HCT116 (cell line): ENCODE results near the gene MAPK10. TPM values are rescaled to one million over a fixed set of nuclear protein-coding genes. Genes with fewer than 3 reads are reported as not detected.

Source experiments
- ATAC-seq: fragments of 200-7000 bp; cut with Tn5 transposase; 2 replicates; pipeline ENCODE4 v1.9.1; 2020; ENCODE audit warnings: mild to moderate bottlenecking, moderate library complexity
- BruUV-seq: library from RNA; stranded (reverse); fragments of 400-500 nt; replicated peaks from 2 replicates; lab custom pipeline; 2021; lab: Mats Ljungman, UMichigan
- CTCF ChIA-PET: fragments of 300-600 bp; sonication (Branson Sonifier 250); formaldehyde crosslinking; loops from one replicate; lab custom pipeline; 2021; ENCODE audit warnings: antibody characterized with exemption; lab: Charles Lee
- POLR2A ChIA-PET: fragments of 300-600, 350-600 bp; sonication (Branson Sonifier 250); formaldehyde crosslinking; loops from one replicate; lab custom pipeline; 2021; ENCODE audit warnings: antibody characterized with exemption; lab: Charles Lee
- RAD21 ChIA-PET, 2 experiments: fragments of 300-600 bp; sonication (Branson Sonifier 250); formaldehyde crosslinking; loops; one replicate each; lab custom pipeline; 2023; ENCODE audit warnings: low total read pairs in 2 of 2; ENCODE audit not compliant: uncharacterized antibody in 2 of 2, unreplicated experiment in 2 of 2, low non-redundant PET in 1 of 2; lab: Charles Lee
- DNase-seq: peaks from one replicate; pipeline ENCODE4 v3.0.0-alpha.2; 2010; ENCODE audit warnings: low read depth, low spot score
- H2AFZ ChIP-seq: fragments of 200-600 bp; shearing (Covaris generic), sonication (generic); 2 replicates; pipeline ENCODE4 v1.6.1; 2017; ENCODE audit warnings: low read depth, mixed run types, mixed read lengths, antibody characterized with exemption, low read length; ENCODE audit not compliant: poor library complexity, severe bottlenecking
- H3K27ac ChIP-seq: 2 replicates; pipeline ENCODE4 v1.5.1; 2012; ENCODE audit warnings: low read depth, low read length
- H3K27me3 ChIP-seq: fragments of 200-600 bp; sonication (generic); 2 replicates; pipeline ENCODE4 v1.6.1; 2016; ENCODE audit warnings: mixed run types, low read length, mixed read lengths; ENCODE audit not compliant: insufficient read depth
- H3K36me3 ChIP-seq, 2 experiments: fragments of 200-500 bp in 1 of 2; fragments of 200-600 bp in 1 of 2; sonication (Bioruptor generic) in 1 of 2; sonication (generic) in 1 of 2; 2 replicates each; pipeline versions ENCODE4 v1.5.1 to v1.6.1; 2014 to 2016; ENCODE audit warnings: low read length in 2 of 2, inconsistent platforms in 1 of 2, mixed read lengths in 1 of 2, mixed run types in 1 of 2; ENCODE audit not compliant: insufficient read depth in 2 of 2, control insufficient read depth in 1 of 2
- H3K4me1 ChIP-seq, 2 experiments: fragments of 200-600 bp in 1 of 2; sonication (generic) in 1 of 2; 2 replicates each; pipeline versions ENCODE4 v1.5.1 to v1.6.1; 2012 to 2017; ENCODE audit warnings: low read length in 2 of 2, inconsistent platforms in 1 of 2, mild to moderate bottlenecking in 1 of 2, mixed read lengths in 1 of 2, mixed run types in 1 of 2, moderate library complexity in 1 of 2; ENCODE audit not compliant: insufficient read depth in 2 of 2, control insufficient read depth in 1 of 2
- H3K4me2 ChIP-seq: fragments of 200-600 bp; sonication (generic); 2 replicates; pipeline ENCODE4 v1.6.1; 2017; ENCODE audit warnings: mixed run types, low read length, mixed read lengths
- H3K4me3 ChIP-seq, 2 experiments: fragments of 200-600 bp in 1 of 2; sonication (generic) in 1 of 2; replicated peaks in 1 of 2; 2 replicates each; pipeline ENCODE4 v1.5.1; 2011 to 2016; ENCODE audit warnings: low read length in 2 of 2, control low read depth in 1 of 2, low read depth in 1 of 2, mild to moderate bottlenecking in 1 of 2, mixed read lengths in 1 of 2, mixed run types in 1 of 2
- H3K79me2 ChIP-seq: fragments of 200-600 bp; sonication (generic); 2 replicates; pipeline ENCODE4 v1.6.1; 2017; ENCODE audit warnings: mild to moderate bottlenecking, mixed run types, low read length, moderate library complexity, mixed read lengths; ENCODE audit not compliant: insufficient read depth
- H3K9ac ChIP-seq: fragments of 200-600 bp; sonication (generic); 2 replicates; pipeline ENCODE4 v1.6.1; 2016; ENCODE audit warnings: low read length, mixed read lengths
- H3K9me2 ChIP-seq: fragments of 200-600 bp; sonication (generic), shearing (Covaris generic); 2 replicates; pipeline ENCODE4 v1.6.1; 2017; ENCODE audit warnings: mixed run types, mild to moderate bottlenecking, moderate library complexity; ENCODE audit not compliant: insufficient read depth
- H3K9me3 ChIP-seq, 2 experiments: fragments of 200-500 bp in 1 of 2; fragments of 200-600 bp in 1 of 2; sonication (Bioruptor generic) in 1 of 2; sonication (generic) in 1 of 2; 2 replicates each; pipeline ENCODE4 v1.6.1; 2014 to 2017; ENCODE audit warnings: low read length in 2 of 2, mixed read lengths in 2 of 2, inconsistent platforms in 1 of 2, low read depth in 1 of 2, mild to moderate bottlenecking in 1 of 2, mixed run types in 1 of 2, moderate library complexity in 1 of 2; ENCODE audit not compliant: control insufficient read depth in 1 of 2, insufficient read depth in 1 of 2
- H4K20me1 ChIP-seq: fragments of 200-600 bp; sonication (generic), shearing (Covaris generic); 2 replicates; pipeline ENCODE4 v1.6.1; 2017; ENCODE audit warnings: mixed run types, mild to moderate bottlenecking, moderate library complexity; ENCODE audit not compliant: insufficient read depth
- CBX3 ChIP-seq: IDR thresholded peaks from 2 replicates; pipeline ENCODE4 v1.6.1; 2012; ENCODE audit warnings: low read depth
- CEBPB ChIP-seq: IDR thresholded peaks from 2 replicates; pipeline ENCODE4 v1.6.1; 2012; ENCODE audit warnings: low read depth
- EGR1 ChIP-seq: IDR thresholded peaks from 2 replicates; pipeline ENCODE4 v1.6.1; 2012; ENCODE audit warnings: low read depth
- ELF1 ChIP-seq: IDR thresholded peaks from 2 replicates; pipeline ENCODE4 v1.6.1; 2012; ENCODE audit warnings: low read depth, borderline replicate concordance
- EZH2 ChIP-seq: fragments of 200-600 bp; sonication (generic); IDR thresholded peaks from 2 replicates; pipeline ENCODE4 v1.6.1; 2017; ENCODE audit warnings: antibody characterized with exemption, mixed run types
- EZH2phosphoT487 ChIP-seq: fragments of 200-600 bp; IDR thresholded peaks from 2 replicates; pipeline ENCODE4 v1.6.1; 2018; ENCODE audit warnings: antibody characterized with exemption, borderline replicate concordance
- FOSL1 ChIP-seq: IDR thresholded peaks from 2 replicates; pipeline ENCODE4 v1.6.1; 2012; ENCODE audit warnings: low read depth
- JUND ChIP-seq: IDR thresholded peaks from 2 replicates; pipeline ENCODE4 v1.6.1; 2012
- POLR2A ChIP-seq: IDR thresholded peaks from 2 replicates; pipeline ENCODE4 v1.7.0; 2011; ENCODE audit warnings: borderline replicate concordance; ENCODE audit not compliant: insufficient read depth, insufficient read length; ENCODE audit errors: extremely low read depth
- POLR2AphosphoS5 ChIP-seq: IDR thresholded peaks from 2 replicates; pipeline ENCODE4 v1.6.1; 2011; ENCODE audit warnings: mild to moderate bottlenecking, low read depth, low read length, moderate library complexity
- SIN3A ChIP-seq: IDR thresholded peaks from 2 replicates; pipeline ENCODE4 v1.6.1; 2012; ENCODE audit warnings: low read depth
- SP1 ChIP-seq: IDR thresholded peaks from 2 replicates; pipeline ENCODE4 v1.6.1; 2012; ENCODE audit warnings: low read depth
- SRF ChIP-seq: IDR thresholded peaks from 2 replicates; pipeline ENCODE4 v1.6.1; 2012; ENCODE audit warnings: low read depth
- TCF7L2 ChIP-seq: IDR thresholded peaks from 2 replicates; pipeline ENCODE4 v1.7.0; 2011; ENCODE audit warnings: borderline replicate concordance, inconsistent platforms; ENCODE audit not compliant: insufficient read depth, insufficient read length; ENCODE audit errors: extremely low read depth
- ZFX ChIP-seq: fragments of 450-650 bp; IDR thresholded peaks from 2 replicates; pipeline ENCODE4 v1.6.1; 2017
- ZNF274 ChIP-seq: fragments of 200-500 bp; sonication (Bioruptor generic); IDR thresholded peaks from 2 replicates; pipeline ENCODE4 v1.6.1; 2014; ENCODE audit warnings: mild to moderate bottlenecking, low read depth, low read length, inconsistent platforms
- intact Hi-C: fragments of 100-400 bp; cut with micrococcal nuclease; formaldehyde crosslinking; loops from 2 replicates; pipeline ENCODE4 v1.10.0; 2022
- total RNA-seq: library from RNA; stranded (reverse); gene quantifications from one replicate; pipeline ENCODE4 v1.2.1, GENCODE V29; 2021; ENCODE audit not compliant: unreplicated experiment
- TF ChIP-seq, protein P1 (sequence below): IDR thresholded peaks from 2 replicates; pipeline ENCODE4 v1.6.1; 2012
- TF ChIP-seq, protein P2 (sequence below): IDR thresholded peaks from 2 replicates; pipeline ENCODE4 v1.6.1; 2012; ENCODE audit warnings: low read depth
- TF ChIP-seq, protein P3 (sequence below), 3 experiments: fragments of 200-600 bp in 1 of 3; sonication (generic) in 1 of 3; IDR thresholded peaks in 2 of 3; conservative IDR thresholded peaks in 1 of 3; 2 replicates each; pipeline ENCODE4 v1.5.1; 2012 to 2017; ENCODE audit warnings: low read depth in 2 of 3, low read length in 2 of 3, antibody characterized with exemption in 1 of 3, borderline replicate concordance in 1 of 3, control low read depth in 1 of 3, mild to moderate bottlenecking in 1 of 3, mixed read lengths in 1 of 3, mixed run types in 1 of 3, moderate library complexity in 1 of 3; ENCODE audit not compliant: insufficient read depth in 1 of 3
- TF ChIP-seq, protein P4 (sequence below): IDR thresholded peaks from 2 replicates; pipeline ENCODE4 v1.6.1; 2012

MAPK10 gene
- total RNA-seq, 1 experiment from 2014 or later: 0.52 TPM

DNA sequence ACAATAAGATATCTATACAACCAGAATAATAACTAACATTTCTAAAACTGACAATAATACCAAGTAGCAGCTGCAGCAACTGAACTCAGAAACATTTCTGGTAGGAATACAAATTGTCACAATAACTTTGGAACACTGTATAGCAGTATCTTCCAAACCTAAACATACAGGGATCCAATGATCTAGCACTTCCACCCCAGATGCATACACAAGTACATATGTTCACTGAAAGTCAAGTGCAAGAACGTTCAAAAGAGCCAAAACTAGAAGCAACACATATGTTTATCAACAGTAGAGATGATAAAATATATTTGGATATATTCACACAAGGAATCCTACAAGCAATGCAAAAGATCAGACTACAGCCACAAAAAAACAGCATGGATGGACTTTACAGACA lies 46.2 kb downstream of the MAPK10 start (continued):
- TF ChIP-seq, protein P1, sequence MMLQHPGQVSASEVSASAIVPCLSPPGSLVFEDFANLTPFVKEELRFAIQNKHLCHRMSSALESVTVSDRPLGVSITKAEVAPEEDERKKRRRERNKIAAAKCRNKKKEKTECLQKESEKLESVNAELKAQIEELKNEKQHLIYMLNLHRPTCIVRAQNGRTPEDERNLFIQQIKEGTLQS: no peak
- TF ChIP-seq POLR2AphosphoS5: no peak
- TF ChIP-seq ELF1: no peak

DNA sequence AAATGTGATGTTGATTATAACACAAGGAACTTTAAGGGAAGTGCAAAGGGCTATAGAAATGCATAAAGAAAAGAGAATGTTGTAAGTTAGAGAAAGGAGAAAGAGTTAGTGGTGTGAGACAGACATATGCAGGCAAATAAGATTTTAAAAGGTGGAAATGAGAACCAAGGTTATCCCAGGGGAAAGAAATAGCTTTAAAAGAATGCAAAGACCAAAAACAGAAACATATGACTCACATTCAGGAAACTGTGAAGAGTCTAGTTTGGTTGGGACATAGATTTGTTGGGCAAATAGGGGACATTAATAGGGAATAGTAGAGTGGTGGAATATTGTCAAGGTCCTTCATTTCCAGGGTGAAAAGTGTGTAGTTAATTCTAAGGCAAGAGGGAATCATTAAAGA lies 52.4 kb downstream of the MAPK10 start:
- no peak overlapping the region for H3K4me3 ChIP-seq
- H3K27ac ChIP-seq: no peak overlapping the region
- TF ChIP-seq, protein P1: no peak
- TF ChIP-seq EZH2phosphoT487 (no peak), EZH2 (no peak), TCF7L2 (no peak), SP1 (no peak), EGR1 (no peak), SIN3A (no peak), CEBPB (no peak), POLR2AphosphoS5 (no peak), ZNF274 (no peak), ZFX (no peak), SRF (no peak), CBX3 (no peak), POLR2A (no peak), FOSL1 (no peak), ELF1 (no peak), JUND (no peak)
- TF ChIP-seq, protein P2, sequence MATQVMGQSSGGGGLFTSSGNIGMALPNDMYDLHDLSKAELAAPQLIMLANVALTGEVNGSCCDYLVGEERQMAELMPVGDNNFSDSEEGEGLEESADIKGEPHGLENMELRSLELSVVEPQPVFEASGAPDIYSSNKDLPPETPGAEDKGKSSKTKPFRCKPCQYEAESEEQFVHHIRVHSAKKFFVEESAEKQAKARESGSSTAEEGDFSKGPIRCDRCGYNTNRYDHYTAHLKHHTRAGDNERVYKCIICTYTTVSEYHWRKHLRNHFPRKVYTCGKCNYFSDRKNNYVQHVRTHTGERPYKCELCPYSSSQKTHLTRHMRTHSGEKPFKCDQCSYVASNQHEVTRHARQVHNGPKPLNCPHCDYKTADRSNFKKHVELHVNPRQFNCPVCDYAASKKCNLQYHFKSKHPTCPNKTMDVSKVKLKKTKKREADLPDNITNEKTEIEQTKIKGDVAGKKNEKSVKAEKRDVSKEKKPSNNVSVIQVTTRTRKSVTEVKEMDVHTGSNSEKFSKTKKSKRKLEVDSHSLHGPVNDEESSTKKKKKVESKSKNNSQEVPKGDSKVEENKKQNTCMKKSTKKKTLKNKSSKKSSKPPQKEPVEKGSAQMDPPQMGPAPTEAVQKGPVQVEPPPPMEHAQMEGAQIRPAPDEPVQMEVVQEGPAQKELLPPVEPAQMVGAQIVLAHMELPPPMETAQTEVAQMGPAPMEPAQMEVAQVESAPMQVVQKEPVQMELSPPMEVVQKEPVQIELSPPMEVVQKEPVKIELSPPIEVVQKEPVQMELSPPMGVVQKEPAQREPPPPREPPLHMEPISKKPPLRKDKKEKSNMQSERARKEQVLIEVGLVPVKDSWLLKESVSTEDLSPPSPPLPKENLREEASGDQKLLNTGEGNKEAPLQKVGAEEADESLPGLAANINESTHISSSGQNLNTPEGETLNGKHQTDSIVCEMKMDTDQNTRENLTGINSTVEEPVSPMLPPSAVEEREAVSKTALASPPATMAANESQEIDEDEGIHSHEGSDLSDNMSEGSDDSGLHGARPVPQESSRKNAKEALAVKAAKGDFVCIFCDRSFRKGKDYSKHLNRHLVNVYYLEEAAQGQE: no peak
- TF ChIP-seq, protein P3, sequence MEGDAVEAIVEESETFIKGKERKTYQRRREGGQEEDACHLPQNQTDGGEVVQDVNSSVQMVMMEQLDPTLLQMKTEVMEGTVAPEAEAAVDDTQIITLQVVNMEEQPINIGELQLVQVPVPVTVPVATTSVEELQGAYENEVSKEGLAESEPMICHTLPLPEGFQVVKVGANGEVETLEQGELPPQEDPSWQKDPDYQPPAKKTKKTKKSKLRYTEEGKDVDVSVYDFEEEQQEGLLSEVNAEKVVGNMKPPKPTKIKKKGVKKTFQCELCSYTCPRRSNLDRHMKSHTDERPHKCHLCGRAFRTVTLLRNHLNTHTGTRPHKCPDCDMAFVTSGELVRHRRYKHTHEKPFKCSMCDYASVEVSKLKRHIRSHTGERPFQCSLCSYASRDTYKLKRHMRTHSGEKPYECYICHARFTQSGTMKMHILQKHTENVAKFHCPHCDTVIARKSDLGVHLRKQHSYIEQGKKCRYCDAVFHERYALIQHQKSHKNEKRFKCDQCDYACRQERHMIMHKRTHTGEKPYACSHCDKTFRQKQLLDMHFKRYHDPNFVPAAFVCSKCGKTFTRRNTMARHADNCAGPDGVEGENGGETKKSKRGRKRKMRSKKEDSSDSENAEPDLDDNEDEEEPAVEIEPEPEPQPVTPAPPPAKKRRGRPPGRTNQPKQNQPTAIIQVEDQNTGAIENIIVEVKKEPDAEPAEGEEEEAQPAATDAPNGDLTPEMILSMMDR (IDR thresholded peaks at IDR 0.05 in 2 of 3, conservative IDR thresholded peaks at IDR 0.05 in 1 of 3; ENCODE audit: borderline replicate concordance in 1 of 3, insufficient read depth in 1 of 3, low read depth in 2 of 3, low read length in 2 of 3): no peak
- TF ChIP-seq, protein P4, sequence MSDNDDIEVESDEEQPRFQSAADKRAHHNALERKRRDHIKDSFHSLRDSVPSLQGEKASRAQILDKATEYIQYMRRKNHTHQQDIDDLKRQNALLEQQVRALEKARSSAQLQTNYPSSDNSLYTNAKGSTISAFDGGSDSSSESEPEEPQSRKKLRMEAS: no peak
- H3K79me2 ChIP-seq: no peaks in the 10 kb centered on the region
- CTCF ChIA-PET: no interaction called here
- no peak overlapping the region for H2AFZ ChIP-seq
- intact Hi-C loops: no loop called here
- no peaks in the 10 kb centered on the region for H3K4me1 ChIP-seq
- POLR2A ChIA-PET: no interaction called here
- H3K9me2 ChIP-seq: no peaks in the 10 kb centered on the region
- RAD21 ChIA-PET: no interaction called here
- no peak overlapping the region for H3K4me2 ChIP-seq
- no peaks in the 10 kb centered on the region for H3K27me3 ChIP-seq
- DNase-seq (no peak), ATAC-seq (no peak)
- H3K36me3 ChIP-seq: no peaks in the 10 kb centered on the region
- H3K9ac ChIP-seq: no peak overlapping the region
- H4K20me1 ChIP-seq: no peaks in the 10 kb centered on the region
- no peaks in the 10 kb centered on the region for H3K9me3 ChIP-seq
- BruUV-seq: no TSS peak
